ENCODE measurements around the gene DCAF12. TPM values are rescaled to one million over a fixed set of nuclear protein-coding genes. Genes with fewer than 3 reads are reported as not detected.

The DCAF12 gene
- total and polyA plus RNA-seq, 9 donors = 17.2 to 65.5 (median 24.8) TPM

DNA sequence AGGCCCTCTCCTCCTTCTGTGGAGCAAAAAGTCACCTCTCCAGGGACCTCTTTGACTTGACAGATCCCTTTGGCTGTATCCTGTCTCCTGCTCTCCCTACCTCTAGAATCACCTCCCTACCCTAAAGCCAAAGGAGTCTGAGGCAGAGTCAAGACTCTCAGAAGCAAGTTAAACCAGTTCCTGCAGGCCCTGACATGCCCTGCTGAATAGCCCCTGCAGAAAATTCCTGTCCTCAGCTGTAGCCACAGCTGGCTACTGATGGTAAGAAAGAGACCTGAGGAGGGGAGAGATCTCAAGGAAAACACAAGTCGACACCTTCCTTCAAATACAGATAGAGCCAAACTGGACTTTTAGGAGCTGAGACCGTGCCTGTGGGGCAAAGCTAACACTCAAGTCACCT, 54.1 kb downstream of the DCAF12 start:
- intact Hi-C loops (cut with DNase I) = loop anchor here in 1 of 4 donors (5.0 kb wide), 3 partner anchors 145 to 255 kb away; partner anchors contain the start of gene UBE2R2
- no peaks in the 10 kb centered on the region for H3K9me3 ChIP-seq
- DNase-seq = no peak
- H3K4me1 ChIP-seq (ENCODE audit: insufficient read depth) = peaks cover 5% of the 10 kb centered on the region
- no peak for TF ChIP-seq POLR2A (IDR thresholded peaks at IDR 0.05)
- TF ChIP-seq, protein P1, sequence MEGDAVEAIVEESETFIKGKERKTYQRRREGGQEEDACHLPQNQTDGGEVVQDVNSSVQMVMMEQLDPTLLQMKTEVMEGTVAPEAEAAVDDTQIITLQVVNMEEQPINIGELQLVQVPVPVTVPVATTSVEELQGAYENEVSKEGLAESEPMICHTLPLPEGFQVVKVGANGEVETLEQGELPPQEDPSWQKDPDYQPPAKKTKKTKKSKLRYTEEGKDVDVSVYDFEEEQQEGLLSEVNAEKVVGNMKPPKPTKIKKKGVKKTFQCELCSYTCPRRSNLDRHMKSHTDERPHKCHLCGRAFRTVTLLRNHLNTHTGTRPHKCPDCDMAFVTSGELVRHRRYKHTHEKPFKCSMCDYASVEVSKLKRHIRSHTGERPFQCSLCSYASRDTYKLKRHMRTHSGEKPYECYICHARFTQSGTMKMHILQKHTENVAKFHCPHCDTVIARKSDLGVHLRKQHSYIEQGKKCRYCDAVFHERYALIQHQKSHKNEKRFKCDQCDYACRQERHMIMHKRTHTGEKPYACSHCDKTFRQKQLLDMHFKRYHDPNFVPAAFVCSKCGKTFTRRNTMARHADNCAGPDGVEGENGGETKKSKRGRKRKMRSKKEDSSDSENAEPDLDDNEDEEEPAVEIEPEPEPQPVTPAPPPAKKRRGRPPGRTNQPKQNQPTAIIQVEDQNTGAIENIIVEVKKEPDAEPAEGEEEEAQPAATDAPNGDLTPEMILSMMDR (IDR thresholded peaks at IDR 0.05) = no peak
- H3K4me3 ChIP-seq = no peak overlapping the region
- H3K27ac ChIP-seq = peak overlapping the region in 1 of 2 donors; percentile 36
- H3K27me3 ChIP-seq = no peaks in the 10 kb centered on the region
- no peaks in the 10 kb centered on the region for H3K36me3 ChIP-seq
- WGBS, 3 donors = 59 to 75% (median 69%) methylated on average over 2 of the region's 2 CpGs

- 29 to 36% (median 36%) methylated on average over 5 of the region's 5 CpGs for WGBS, 3 donors
- peak overlapping the region in 1 of 2 donors; percentile 56 for H3K27ac ChIP-seq
- no peak for TF ChIP-seq POLR2A (IDR thresholded peaks at IDR 0.05)
- TF ChIP-seq, protein P1 (IDR thresholded peaks at IDR 0.05) = no peak
- no peak for TF ChIP-seq EP300 (IDR thresholded peaks at IDR 0.05)
- peaks cover 5% of the 10 kb centered on the region for H3K4me1 ChIP-seq (ENCODE audit: insufficient read depth)
- no peak overlapping the region for H3K4me3 ChIP-seq
- no peaks in the 10 kb centered on the region for H3K27me3 ChIP-seq
- intact Hi-C loops (cut with DNase I) = loop anchor here in 1 of 4 donors (5.0 kb wide), 3 partner anchors 143 to 253 kb away; partner anchors contain the start of gene UBE2R2
- DNase-seq = peak in 1 of 5 donors; percentile 23
- no peaks in the 10 kb centered on the region for H3K9me3 ChIP-seq
- H3K36me3 ChIP-seq = no peaks in the 10 kb centered on the region
Measured at GRCh38 chr9:34070606-34071324, 55.7 kb downstream of the DCAF12 start.

GRCh38 chr9:34069831-34070230, 56.7 kb downstream of the DCAF12 start:
- H3K36me3 ChIP-seq = no peaks in the 10 kb centered on the region
- no peak for DNase-seq
- no peaks in the 10 kb centered on the region for H3K9me3 ChIP-seq
- peak overlapping the region in 1 of 2 donors; percentile 56 for H3K27ac ChIP-seq
- H3K4me1 ChIP-seq (ENCODE audit: insufficient read depth) = peaks cover 5% of the 10 kb centered on the region
- intact Hi-C loops (cut with DNase I) = loop anchor here in 1 of 4 donors (5.0 kb wide), 3 partner anchors 143 to 253 kb away; partner anchors contain the start of gene UBE2R2
- WGBS, 3 donors = 82 to 92% (median 88%) methylated on average over 6 of the region's 6 CpGs
- H3K4me3 ChIP-seq = no peak overlapping the region
- no peaks in the 10 kb centered on the region for H3K27me3 ChIP-seq
- TF ChIP-seq EP300 (IDR thresholded peaks at IDR 0.05) (no peak), POLR2A (IDR thresholded peaks at IDR 0.05) (no peak)
- TF ChIP-seq, protein P1 (IDR thresholded peaks at IDR 0.05) = no peak

DNA sequence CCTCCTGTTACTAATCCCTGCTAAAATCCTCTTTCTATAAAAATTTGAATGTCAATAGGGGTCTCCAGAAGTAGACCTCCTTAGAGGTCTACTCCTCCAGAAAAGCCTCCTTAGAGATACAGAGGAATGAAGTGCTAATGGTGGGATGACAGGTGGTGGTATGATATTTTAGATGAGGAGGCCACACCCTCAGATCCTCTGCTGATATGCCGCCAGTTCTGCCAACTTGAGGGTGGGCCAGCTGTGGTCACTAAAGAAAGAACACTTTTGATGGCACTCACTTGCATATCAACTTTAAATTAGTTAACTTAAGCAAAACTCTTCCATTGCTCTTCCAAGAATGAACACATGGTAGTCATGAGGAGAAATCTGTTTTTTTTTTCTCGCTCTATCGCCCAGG, 61.0 kb downstream of the DCAF12 start:
- no peaks in the 10 kb centered on the region for H3K4me1 ChIP-seq (ENCODE audit: insufficient read depth)
- no peak for TF ChIP-seq POLR2A (IDR thresholded peaks at IDR 0.05)
- TF ChIP-seq, protein P1 (IDR thresholded peaks at IDR 0.05) = no peak
- TF ChIP-seq EP300 (IDR thresholded peaks at IDR 0.05) = no peak

More for the DNA sequence above, 61.0 kb downstream of the DCAF12 start:
- Histone ChIP-seq H3K27me3 (no peaks in the 10 kb centered on the region), H3K36me3 (no peaks in the 10 kb centered on the region), H3K9me3 (no peaks in the 10 kb centered on the region), H3K27ac (no peak overlapping the region), H3K4me3 (no peak overlapping the region)
- WGBS, 3 donors = 94 to 96% (median 94%) methylated on average over 3 of the region's 3 CpGs
- intact Hi-C loops (cut with DNase I) = no loop called here
- no peak for DNase-seq
